ACC112 (cell line): ENCODE measurements around the gene IL1RAPL1.

ENCODE experiments used
- H2AFZ ChIP-seq: fragments of 200-600 bp; sonication (generic); one replicate; pipeline ENCODE4 v1.6.0; 2017; ENCODE audit warnings: antibody characterized with exemption, low read length; ENCODE audit not compliant: unreplicated experiment
- H3K27ac ChIP-seq: fragments of 200-600 bp; sonication (generic); 2 replicates; pipeline ENCODE4 v1.5.1; 2014; ENCODE audit warnings: low read depth, mild to moderate bottlenecking, antibody characterized with exemption, low read length, moderate library complexity
- H3K27me3 ChIP-seq: fragments of 200-600 bp; sonication (generic); 2 replicates; pipeline ENCODE4 v1.6.1; 2014; ENCODE audit warnings: mild to moderate bottlenecking, antibody characterized with exemption, low read length, moderate library complexity, mixed read lengths; ENCODE audit not compliant: insufficient read depth
- H3K36me3 ChIP-seq: fragments of 200-600 bp; sonication (generic); 2 replicates; pipeline ENCODE4 v1.6.1; 2016; ENCODE audit warnings: mild to moderate bottlenecking, antibody characterized with exemption, low read length, moderate library complexity, mixed read lengths; ENCODE audit not compliant: insufficient read depth
- H3K4me1 ChIP-seq: fragments of 200-600 bp; sonication (generic); one replicate; pipeline ENCODE4 v1.6.1; 2016; ENCODE audit warnings: low read length, mixed read lengths; ENCODE audit not compliant: insufficient read depth, unreplicated experiment, control insufficient read depth
- H3K4me3 ChIP-seq: fragments of 200-600 bp; sonication (generic); 2 replicates; pipeline ENCODE4 v1.5.1; 2014; ENCODE audit warnings: mild to moderate bottlenecking, low read depth, low read length
- H3K79me2 ChIP-seq: fragments of 200-600 bp; sonication (generic); one replicate; pipeline ENCODE4 v1.6.0; 2016; ENCODE audit warnings: low read length; ENCODE audit not compliant: control insufficient read depth, unreplicated experiment, insufficient read depth

Gene IL1RAPL1

DNA sequence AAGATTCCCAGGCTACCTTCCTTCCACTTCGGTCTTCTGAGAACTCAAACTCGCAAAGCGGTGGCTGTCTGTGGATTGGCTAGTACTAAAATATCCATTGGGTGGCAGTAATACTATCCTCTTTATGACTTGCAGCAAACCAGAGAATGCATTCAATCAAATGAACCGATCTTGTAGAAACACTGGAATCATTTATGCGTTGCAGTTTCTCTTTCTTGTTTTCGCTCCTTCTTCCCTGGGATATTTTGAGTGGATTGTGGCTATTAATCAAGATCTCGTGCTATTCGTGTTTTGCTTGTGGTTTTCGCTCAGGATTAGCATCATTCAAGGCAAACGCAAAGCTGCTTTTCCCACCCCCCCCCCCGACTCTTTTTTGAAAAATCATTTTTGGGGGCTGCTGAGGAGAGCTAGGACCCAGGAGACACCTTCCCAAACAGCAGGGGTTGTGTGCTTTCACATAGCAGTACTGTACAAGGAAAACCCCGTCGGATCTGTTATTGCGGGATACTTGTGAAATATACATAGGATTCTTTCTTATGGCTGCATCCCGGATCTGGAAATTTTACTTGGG lies at the start of gene IL1RAPL1:
Gene IL1RAPL1, plus strand, starts transcription at position 466 of the 571 bp plus-strand sequence.
- H3K79me2 ChIP-seq = no peaks in the 10 kb centered on the region
- H3K27ac ChIP-seq = no peak within 1 kb of the TSS
- H3K4me3 ChIP-seq = peak within 1 kb of the TSS; percentile 74
- no peaks in the 10 kb centered on the region for H3K36me3 ChIP-seq
- H2AFZ ChIP-seq = peak within 1 kb of the TSS; percentile 21
- H3K27me3 ChIP-seq = peaks cover 54% of the 10 kb centered on the region
- H3K4me1 ChIP-seq = no peaks in the 10 kb centered on the region

- Histone ChIP-seq H3K4me3 (no peak overlapping the region), H3K79me2 (no peaks in the 10 kb centered on the region), H3K4me1 (no peaks in the 10 kb centered on the region), H3K36me3 (no peaks in the 10 kb centered on the region), H3K27me3 (no peaks in the 10 kb centered on the region), H2AFZ (no peak overlapping the region), H3K27ac (no peak overlapping the region)
Measured at GRCh38 chrX:28542791-28543190, 44.5 kb upstream of the IL1RAPL1 start.

- Histone ChIP-seq H3K36me3 (no peaks in the 10 kb centered on the region), H3K27me3 (no peaks in the 10 kb centered on the region), H3K4me3 (no peak overlapping the region), H2AFZ (no peak overlapping the region), H3K4me1 (no peaks in the 10 kb centered on the region), H3K79me2 (no peaks in the 10 kb centered on the region), H3K27ac (no peak overlapping the region)
Measured at GRCh38 chrX:28549838-28550237, 37.4 kb upstream of the IL1RAPL1 start.

DNA sequence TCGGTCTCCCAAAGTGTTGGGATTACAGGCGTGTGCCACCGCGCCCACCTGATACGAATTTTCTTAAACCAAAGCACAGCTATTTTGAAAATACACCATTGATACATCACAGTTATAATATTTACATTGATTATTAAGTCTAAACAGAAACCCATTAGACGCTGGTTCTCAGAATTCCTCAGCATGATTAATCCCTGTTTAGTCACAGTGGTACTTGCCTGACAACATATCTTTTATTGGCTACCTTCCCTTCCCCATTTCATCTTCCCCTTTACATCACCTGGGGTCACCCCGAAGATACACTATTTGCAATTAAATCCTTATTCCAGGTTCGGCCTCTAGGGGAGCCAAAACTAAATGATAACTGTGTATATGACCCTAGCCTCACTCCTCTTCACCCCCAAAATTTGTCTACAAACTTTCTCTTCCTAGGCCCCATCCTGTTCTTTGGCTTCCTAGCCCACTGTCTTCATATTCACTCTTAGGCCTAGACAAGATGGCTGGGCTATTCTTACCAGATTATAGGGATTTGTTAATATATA lies 36.8 kb upstream of the IL1RAPL1 start:
- Histone ChIP-seq H3K79me2 (no peaks in the 10 kb centered on the region), H2AFZ (no peak overlapping the region), H3K36me3 (no peaks in the 10 kb centered on the region), H3K4me3 (no peak overlapping the region), H3K4me1 (no peaks in the 10 kb centered on the region), H3K27ac (no peak overlapping the region), H3K27me3 (no peaks in the 10 kb centered on the region)

- H3K4me3 ChIP-seq = no peak overlapping the region
- H3K27me3 ChIP-seq = no peaks in the 10 kb centered on the region
- no peak overlapping the region for H2AFZ ChIP-seq
- no peaks in the 10 kb centered on the region for H3K79me2 ChIP-seq
- no peaks in the 10 kb centered on the region for H3K36me3 ChIP-seq
- no peaks in the 10 kb centered on the region for H3K4me1 ChIP-seq
- H3K27ac ChIP-seq = no peak overlapping the region
Measured at GRCh38 chrX:28552322-28552721, 34.9 kb upstream of the IL1RAPL1 start.

- Histone ChIP-seq H3K79me2 (no peaks in the 10 kb centered on the region), H3K4me3 (no peak overlapping the region), H3K27ac (no peak overlapping the region), H3K36me3 (no peaks in the 10 kb centered on the region), H2AFZ (no peak overlapping the region), H3K27me3 (no peaks in the 10 kb centered on the region), H3K4me1 (no peaks in the 10 kb centered on the region)
Measured at GRCh38 chrX:28552882-28553829, 34.1 kb upstream of the IL1RAPL1 start.

GRCh38 chrX:28576117-28576516 lies 11.1 kb upstream of the IL1RAPL1 start:
- H3K4me1 ChIP-seq = no peaks in the 10 kb centered on the region

DNA sequence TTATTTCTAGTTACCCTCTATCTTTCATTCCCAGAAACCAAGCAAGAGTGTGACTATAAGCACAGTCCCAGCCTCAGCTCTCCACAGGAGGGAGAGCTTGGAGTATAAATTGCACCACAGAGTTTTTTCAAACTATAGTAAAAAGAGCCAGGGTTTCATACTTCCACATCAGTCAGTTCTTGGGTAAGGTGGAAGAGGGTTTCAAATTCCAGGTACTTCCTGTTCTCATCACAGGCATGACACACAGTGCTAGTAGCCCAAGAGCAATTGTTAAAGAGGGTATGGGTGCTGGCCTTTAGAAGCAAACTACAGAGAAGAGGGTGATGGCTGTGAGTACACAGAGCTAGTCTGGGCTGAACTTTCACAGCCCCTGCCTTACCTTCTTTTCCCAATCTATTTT lies 5.7 kb upstream of the IL1RAPL1 start:
- Histone ChIP-seq H3K79me2 (no peaks in the 10 kb centered on the region), H3K4me1 (no peaks in the 10 kb centered on the region), H3K36me3 (no peaks in the 10 kb centered on the region), H3K27me3 (peaks cover 11% of the 10 kb centered on the region; the same call in 1 of the 2 replicates), H3K27ac (no peak overlapping the region), H2AFZ (no peak overlapping the region), H3K4me3 (no peak overlapping the region)

More at GRCh38 chrX:28576117-28576516, 11.1 kb upstream of the IL1RAPL1 start:
- Histone ChIP-seq H3K79me2 (no peaks in the 10 kb centered on the region), H3K36me3 (no peaks in the 10 kb centered on the region), H3K27me3 (no peaks in the 10 kb centered on the region), H3K27ac (no peak overlapping the region), H2AFZ (no peak overlapping the region), H3K4me3 (no peak overlapping the region)

DNA sequence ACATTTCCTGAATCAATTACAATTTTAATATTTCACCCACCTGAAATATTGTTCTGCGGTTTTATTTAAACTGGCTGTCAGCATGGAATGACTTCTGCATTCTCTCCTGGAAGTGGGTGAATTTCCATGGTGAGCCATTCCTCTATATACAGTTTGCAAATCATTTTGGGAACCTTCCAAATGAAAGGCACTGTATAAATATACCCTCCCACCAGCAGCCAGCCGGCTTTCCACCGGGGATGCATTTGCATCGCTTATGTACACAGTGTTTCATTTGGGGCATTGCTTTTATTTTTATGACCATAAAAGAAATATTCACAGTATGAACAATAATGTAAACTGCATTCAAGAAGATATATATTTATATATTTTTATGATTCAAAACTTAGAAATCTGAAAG lies 4.7 kb upstream of the IL1RAPL1 start:
- peaks cover 11% of the 10 kb centered on the region for H3K27me3 ChIP-seq
- H3K4me1 ChIP-seq = no peaks in the 10 kb centered on the region
- H3K27ac ChIP-seq = no peak overlapping the region
- H2AFZ ChIP-seq = no peak overlapping the region
- H3K4me3 ChIP-seq = no peak overlapping the region
- H3K36me3 ChIP-seq = no peaks in the 10 kb centered on the region
- H3K79me2 ChIP-seq = no peaks in the 10 kb centered on the region

DNA sequence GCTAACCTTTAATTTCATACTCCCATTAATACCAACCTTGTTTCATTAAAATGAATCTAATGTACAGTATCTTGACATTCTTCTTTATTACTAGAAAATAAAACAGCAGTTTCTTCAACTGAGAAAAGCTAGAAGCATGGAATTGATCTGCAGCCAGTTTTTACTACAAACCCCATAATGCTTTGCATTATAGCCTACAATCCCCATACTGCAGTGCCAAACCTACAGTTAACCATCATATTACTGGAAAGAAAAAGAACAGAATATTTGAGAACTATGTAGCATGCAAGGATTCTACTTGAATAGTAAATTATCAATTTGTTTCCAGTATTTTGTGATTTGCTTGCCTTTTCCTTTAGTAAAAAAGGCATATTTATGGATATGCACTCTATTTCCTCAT lies 3.2 kb upstream of the IL1RAPL1 start:
- H3K27ac ChIP-seq = no peak overlapping the region

More for the DNA sequence above, 3.2 kb upstream of the IL1RAPL1 start:
- no peak overlapping the region for H3K4me3 ChIP-seq
- H3K36me3 ChIP-seq = no peaks in the 10 kb centered on the region
- no peaks in the 10 kb centered on the region for H3K4me1 ChIP-seq
- peaks cover 27% of the 10 kb centered on the region for H3K27me3 ChIP-seq
- H2AFZ ChIP-seq = no peak overlapping the region
- H3K79me2 ChIP-seq = no peaks in the 10 kb centered on the region
